GM21737 (cell line): ENCODE data around the gene RANBP2.
"Not testable (repeated sequence)": the region's sequence is repeated elsewhere in the genome, so short reads cannot be mapped to it uniquely, and the experiment has no call there.

Source experiments
- ATAC-seq: cut with Tn5 transposase; IDR thresholded peaks from one replicate; pipeline ENCODE4 v1.9.1; 2021; ENCODE audit warnings: mild to moderate bottlenecking, moderate library complexity; ENCODE audit not compliant: unreplicated experiment

The RANBP2 gene

DNA sequence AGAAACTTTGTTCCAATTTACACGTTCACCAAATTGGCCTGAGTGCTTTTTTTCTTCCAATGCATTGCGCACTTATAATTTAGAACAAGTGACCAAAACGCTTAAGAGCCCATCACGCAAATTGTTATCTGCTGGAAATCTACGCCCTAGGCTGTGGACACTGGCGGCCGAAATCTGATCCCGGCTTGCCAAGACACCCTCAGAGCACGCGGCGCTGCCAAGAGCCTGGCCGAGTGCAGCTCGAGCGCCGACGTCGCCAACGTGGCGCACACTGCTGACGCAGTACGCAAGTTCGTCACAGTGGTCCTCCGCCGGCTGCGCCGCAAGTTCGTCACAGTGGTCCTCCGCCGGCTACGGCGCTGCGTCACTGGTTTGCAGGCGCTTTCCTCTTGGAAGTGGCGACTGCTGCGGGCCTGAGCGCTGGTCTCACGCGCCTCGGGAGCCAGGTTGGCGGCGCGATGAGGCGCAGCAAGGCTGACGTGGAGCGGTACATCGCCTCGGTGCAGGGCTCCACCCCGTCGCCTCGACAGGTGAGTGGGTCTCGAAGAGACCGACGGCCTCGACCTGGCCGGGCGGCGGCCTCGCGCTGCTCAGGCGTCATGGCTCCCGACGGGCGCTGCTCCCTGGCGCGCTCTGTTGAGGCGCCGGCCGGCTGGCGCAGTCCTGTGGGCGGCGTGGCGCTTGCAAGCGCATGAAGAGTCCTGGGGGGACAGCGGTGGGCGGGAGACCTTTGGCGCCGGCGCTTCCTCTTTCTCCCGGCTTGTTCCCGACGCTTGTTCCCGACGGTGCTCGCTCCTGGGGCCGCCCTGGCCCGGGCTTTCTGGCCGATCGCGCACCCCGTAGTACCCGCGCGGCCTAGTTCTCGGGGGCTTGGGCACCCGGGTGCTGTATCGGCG lies at the start of gene RANBP2:
Gene RANBP2, plus strand, starts transcription at position 334 of the 896 bp plus-strand sequence. Its CDS starts 125 bp downstream, at position 459.
- ATAC-seq = peak; percentile 99

DNA sequence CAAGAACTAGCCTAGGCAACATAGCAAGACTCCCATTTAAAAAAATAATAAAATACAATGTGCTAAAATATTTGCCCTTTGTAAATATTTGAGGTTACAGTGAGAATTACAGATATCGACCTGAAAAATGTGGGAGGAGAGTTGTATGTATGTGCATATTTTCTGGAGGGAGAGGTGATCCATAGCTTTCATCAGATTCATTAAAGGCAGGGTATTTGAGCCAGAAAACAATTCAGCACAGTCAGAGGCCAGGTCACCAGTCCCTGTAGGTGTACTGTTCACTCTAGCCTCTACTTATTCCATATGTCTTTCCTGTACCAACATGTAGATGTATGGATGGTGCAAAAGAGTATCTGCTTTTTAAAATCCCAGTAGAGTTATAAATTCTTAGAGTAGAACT lies 49.0 kb upstream of the RANBP2 start:
- not testable (repeated sequence) for ATAC-seq

GRCh38 chr2:108672200-108672805 lies 47.0 kb upstream of the RANBP2 start:
- not testable (repeated sequence) for ATAC-seq

- not testable (repeated sequence) for ATAC-seq
Observed at GRCh38 chr2:108676522-108676921, 42.8 kb upstream of the RANBP2 start.

DNA sequence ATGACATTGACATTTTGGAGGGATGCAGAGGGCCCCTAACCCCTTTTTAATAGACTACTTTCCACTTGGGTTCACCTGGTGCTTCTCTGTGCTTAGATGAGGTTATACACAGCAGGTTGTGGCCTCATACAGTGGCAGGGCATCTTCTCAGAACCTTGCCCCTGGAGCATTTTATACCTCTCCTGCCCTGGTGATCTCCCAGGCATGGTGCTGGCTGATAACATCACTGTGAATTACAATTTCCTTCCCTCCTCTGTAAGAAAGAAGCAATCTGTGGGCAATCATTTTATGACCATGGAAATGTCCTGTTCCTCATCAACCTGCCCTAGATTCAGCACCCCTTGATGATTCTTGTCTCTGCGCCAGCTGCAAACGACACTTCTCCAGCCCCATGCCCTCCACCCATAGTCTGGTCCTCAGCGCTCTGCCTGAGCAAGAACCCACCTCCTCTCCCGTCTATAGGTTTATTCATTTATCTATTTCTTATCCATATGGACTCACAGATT lies 42.0 kb upstream of the RANBP2 start:
- ATAC-seq = not testable (repeated sequence)

DNA sequence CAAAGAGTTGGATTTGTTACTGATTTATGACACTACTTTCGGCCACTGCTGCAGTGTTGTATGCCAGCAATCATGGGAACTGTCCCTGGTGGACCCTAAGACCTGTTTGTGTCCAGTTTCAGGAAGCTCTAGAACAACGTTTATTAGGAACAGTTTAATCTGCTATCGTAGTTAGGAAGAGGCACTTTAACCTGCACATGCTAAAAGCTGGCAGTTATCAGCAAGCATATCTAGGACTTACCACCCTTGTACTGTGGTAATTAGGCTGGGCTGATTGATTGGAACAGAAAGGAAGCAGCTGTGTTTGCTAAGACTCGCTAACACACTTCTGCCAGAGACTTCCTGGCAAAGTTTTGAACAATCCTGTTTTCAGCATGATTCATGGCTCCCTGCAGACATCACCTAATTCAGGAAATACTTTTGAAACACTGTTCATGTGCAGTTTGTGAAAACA lies 41.1 kb upstream of the RANBP2 start:
- ATAC-seq = not testable (repeated sequence)

DNA sequence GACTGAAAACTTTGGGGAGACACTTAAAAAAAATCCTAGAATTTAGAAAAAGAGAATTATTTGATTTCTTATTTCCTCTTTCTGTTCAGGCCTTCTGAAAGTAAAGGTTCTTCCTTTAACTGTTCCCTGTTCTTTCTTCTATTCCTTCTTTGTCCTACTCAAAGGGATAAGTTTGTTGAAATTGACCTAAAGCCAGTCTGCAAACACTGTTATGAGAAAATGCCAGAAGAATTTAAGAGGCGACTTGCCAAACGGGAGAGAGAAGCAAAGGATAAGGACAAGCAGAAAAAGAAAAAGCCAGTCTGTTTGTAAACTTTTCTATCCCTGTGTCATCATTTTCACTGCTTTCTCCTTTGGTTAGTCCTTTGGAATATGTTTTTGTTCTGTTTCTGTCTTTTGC lies 38.5 kb upstream of the RANBP2 start:
- not testable (repeated sequence) for ATAC-seq

DNA sequence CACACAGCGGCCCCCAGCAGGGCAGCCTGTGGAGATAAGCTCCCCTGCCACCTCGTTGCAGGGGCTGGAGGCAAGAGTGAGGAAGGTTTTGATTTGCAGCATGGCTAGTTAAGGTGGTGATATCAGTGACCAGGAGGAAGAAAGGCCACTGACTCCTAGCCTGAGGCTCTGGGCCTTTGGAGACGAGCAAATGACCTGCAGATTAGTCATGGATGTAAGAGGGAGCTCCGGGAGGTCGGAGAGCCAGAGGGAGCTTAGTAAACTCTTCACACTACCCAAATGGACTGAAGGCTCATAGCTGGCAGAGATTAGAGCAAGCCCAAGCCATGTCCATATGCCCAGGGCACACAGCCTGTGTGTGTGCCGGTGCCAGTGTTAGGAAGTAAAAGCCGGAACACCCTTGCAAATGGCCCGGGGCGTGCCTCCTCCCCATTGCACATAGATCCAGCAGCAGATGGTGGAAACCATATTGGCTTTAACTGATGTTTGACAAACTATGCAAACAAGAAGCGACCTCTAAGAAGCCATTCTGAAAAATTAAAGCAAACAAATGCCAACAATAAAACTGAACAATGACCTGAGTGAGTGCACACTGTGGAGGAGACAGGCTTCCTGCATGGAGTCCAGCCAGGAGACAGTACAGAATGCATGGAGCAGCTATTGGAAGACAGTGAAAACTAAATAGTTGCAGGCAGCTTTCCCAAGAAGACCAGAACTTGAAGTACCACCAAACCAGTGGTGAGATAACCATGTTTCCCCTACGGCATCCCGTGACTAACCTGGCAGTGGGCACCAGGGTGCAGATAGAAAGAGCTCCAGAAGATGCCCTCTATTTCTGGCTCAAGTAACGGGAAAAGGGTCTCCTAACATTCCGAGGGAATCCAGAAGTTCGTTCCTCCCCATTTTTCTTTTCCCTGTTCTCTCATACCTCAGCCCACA lies 30.2 kb upstream of the RANBP2 start:
- ATAC-seq = not testable (repeated sequence)

- ATAC-seq = peak; percentile 94
Observed at GRCh38 chr2:108690001-108690400, 29.3 kb upstream of the RANBP2 start.

DNA sequence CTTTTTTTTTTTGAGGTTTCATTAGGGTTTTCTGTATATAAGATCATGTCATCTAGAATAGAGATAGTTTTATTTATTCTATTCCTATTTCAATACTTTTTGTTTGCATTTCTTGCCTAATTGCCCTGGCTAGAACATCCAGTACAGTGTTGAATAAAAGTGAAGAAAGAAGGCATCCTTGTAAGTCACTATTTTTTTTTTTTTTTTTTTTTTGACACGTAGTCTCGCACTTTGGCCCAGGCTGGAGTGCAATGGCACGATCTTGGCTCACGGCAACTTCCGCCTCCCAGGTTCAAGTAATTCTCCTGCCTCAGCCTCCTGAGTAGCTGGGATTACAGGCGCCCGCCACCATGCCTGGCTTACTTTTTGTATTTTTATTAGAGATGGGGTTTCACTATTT lies 27.8 kb upstream of the RANBP2 start:
- ATAC-seq = no peak

DNA sequence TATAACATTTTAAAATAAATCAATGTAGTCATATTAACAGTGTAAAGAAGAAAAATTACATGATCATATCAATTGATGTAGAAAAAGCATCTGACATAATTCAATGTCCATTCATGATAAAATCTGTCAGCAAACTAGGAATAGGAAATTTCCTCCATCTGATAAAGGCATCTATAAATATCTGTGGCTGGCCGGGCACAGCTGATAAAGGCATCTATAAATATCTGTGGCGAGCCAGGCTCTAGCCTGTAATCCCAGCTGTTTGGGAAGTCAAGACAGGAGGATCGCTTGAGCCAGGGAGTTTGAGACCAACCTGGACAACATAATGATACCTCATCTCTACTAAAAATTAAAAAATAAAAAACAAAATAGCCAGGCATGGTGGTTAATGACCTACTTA lies 18.1 kb upstream of the RANBP2 start:
- no peak for ATAC-seq

DNA sequence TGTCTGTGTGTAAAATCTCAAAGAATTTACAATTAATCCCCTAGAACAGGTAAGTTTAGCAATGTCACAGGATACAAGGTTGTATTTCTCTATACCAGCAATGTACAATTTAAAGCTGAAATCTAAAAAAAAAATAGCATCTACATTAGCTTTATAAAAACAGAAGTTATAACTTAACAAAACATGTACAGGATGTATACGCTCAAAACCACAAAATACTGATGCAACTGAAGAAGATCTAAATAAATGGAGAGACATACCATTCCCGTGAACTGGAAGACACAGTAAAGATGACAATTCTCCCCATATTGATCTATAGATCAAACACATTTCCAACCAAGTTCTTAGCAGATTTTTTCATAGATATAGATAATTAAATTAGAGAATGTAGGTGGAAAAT lies 17.5 kb upstream of the RANBP2 start:
- no peak for ATAC-seq

- no peak for ATAC-seq
Observed at GRCh38 chr2:108704871-108705270, 14.4 kb upstream of the RANBP2 start.

DNA sequence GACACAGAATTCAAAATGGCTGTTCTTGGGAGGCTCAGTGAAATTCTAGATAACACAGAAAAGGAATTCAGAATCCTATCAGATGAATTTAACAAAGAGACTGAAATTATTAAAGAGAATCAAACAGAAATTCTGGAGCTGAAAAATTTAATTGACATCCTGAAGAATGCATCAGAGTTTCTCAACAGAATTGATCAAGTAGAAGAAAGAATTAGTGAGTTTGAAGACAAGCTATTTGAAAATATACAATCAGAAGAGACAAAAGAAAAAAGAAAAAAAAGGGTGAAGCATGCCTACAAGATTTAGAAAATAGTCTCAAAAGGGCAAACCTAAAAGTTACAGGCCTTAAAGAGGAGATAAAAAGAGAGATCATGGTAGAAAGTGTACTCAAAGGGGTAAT lies 12.0 kb upstream of the RANBP2 start:
- no peak for ATAC-seq

- not testable (repeated sequence) for ATAC-seq
Observed at GRCh38 chr2:108716971-108717370, 2.3 kb upstream of the RANBP2 start.

- ATAC-seq = not testable (repeated sequence)
Observed at GRCh38 chr2:108726048-108726447, 6.8 kb downstream of the RANBP2 start.

GRCh38 chr2:108734656-108735055 lies 15.4 kb downstream of the RANBP2 start:
- not testable (repeated sequence) for ATAC-seq

DNA sequence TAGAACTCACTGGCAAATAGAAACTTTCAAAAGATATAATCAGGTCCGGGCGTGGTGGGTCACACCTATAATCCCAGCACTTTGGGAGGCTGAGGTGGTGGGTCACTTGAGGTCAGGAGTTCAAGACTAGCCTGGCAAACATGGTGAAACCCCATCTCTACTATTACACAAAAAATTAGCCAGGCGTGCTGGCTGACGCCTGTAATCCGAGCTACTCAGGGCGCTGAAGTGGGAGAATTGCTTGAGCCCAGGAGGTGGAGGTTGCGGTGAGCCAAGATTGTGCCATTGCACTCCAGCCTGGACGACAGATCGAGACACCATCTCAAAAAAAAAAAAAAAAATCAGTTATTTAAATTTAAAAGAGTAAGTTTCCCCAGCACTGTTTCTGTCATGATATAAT lies 38.7 kb downstream of the RANBP2 start:
- not testable (repeated sequence) for ATAC-seq

GRCh38 chr2:108762618-108763017 lies 43.3 kb downstream of the RANBP2 start:
- ATAC-seq = not testable (repeated sequence)

DNA sequence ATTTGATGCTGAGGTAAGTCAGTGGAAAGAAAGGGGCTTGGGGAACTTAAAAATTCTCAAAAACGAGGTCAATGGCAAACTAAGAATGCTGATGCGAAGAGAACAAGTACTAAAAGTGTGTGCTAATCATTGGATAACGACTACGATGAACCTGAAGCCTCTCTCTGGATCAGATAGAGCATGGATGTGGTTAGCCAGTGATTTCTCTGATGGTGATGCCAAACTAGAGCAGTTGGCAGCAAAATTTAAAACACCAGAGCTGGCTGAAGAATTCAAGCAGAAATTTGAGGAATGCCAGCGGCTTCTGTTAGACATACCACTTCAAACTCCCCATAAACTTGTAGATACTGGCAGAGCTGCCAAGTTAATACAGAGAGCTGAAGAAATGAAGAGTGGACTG lies 47.4 kb downstream of the RANBP2 start:
- not testable (repeated sequence) for ATAC-seq

GRCh38 chr2:108767859-108768258 lies 48.6 kb downstream of the RANBP2 start:
- ATAC-seq = not testable (repeated sequence)
